HG02943 (cell line): ENCODE data around the gene RP9.

ENCODE experiments used
- ATAC-seq: cut with Tn5 transposase; IDR thresholded peaks from one replicate; pipeline ENCODE4 v1.9.1; 2021; ENCODE audit warnings: mild to moderate bottlenecking, low read depth, moderate library complexity; ENCODE audit not compliant: unreplicated experiment

Gene RP9

GRCh38 chr7:33109005-33109757 is at the start of gene RP9:
RP9 (minus strand) TSS chr7:33109404; CDS start chr7:33109372, 32 bp downstream.
- peak; percentile 81 for ATAC-seq

GRCh38 chr7:33157781-33158180 is 48.6 kb upstream of the RP9 start:
- no peak for ATAC-seq

DNA sequence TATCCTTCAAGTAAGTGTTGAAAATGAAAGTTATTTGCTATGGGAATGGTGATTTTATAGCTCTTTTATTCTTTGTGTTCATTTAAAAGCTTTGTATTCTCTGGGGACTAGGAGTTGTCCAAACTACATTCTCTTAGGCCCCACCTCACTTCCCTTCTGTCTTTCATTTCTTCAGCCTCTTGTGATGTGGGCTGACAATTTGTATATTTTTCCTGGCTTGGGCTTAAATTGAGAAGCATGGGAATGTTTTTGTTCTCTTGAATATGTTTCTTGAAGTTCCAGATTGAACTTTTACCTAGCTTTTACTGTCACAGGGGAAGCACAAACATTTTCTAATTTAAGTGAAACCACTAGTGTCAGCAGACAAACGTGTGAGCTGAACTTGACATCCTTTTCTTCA is 48.1 kb upstream of the RP9 start:
- no peak for ATAC-seq

GRCh38 chr7:33156441-33156840 is 47.2 kb upstream of the RP9 start:
- ATAC-seq, result no peak

GRCh38 chr7:33155811-33156210 is 46.6 kb upstream of the RP9 start:
- ATAC-seq, result no peak

DNA sequence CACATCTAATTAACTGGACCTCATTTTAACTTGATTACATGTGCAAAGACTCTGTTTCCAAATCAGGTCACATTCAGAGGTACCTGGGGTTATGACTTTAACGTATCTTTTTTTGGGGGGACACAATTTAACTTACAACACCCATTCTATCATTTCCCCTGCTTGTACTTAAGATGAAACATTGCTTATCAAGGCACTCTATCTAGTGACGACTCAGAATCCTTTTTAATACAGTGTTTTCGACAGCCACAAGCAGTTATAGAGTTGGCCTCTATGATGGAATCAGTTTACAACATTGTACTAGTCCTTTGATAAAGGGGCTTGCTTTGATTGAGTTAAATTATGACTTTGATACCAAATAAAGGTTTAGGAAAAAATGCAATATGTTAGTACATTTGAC is 42.9 kb upstream of the RP9 start:
- ATAC-seq, result no peak

DNA sequence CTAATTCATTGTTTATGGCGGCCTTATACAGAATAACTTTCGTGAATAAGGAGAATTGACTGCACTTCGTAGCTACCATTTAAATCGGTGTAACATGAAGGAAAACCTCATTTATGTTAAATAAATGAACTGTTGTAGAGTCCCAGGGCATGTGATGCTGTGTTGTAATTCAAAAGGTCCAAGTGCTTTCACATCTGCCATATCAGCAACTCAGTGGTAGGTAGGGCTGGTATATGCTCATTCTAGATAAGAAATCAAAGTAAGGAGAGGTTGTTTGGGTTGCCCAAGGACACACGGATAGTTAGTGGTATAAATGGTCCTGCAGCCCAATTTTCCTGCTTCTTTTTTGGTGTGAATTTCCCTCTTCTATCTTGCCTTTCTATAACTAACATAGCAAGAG is 36.0 kb upstream of the RP9 start:
- ATAC-seq, result no peak

DNA sequence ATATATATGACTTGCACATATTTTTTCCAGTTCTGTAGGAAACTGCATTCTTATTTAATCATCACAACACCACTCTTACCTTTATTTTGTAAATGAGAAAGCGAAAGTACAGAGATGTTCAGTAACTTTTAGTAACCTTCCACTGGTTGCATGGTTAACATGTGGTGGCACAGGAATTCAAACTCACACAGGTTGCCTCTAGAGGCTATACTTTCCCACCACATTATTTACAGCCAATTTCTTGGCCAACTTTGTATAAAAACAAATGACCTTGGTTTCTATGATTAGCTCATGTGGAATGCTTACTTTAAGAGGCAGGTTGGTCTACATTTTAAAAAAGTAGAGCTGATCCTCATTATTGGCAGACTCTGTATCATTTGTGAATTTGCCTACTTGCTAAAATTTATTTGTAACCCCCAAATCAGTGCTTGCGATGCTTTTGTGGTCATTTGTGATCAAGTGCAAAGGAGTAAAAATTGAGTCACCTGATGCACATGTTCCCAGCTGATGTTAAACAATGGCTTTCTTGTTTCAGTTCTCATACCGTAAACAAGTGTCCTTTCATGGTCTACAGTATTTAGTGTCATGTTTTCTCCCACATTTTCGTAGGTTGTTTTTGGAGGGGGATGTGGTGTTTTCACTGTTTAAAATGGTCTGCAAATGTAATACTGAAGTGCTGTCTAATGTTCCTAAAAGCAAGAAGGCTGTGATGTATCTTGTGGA is 35.0 kb upstream of the RP9 start:
- ATAC-seq, result no peak

DNA sequence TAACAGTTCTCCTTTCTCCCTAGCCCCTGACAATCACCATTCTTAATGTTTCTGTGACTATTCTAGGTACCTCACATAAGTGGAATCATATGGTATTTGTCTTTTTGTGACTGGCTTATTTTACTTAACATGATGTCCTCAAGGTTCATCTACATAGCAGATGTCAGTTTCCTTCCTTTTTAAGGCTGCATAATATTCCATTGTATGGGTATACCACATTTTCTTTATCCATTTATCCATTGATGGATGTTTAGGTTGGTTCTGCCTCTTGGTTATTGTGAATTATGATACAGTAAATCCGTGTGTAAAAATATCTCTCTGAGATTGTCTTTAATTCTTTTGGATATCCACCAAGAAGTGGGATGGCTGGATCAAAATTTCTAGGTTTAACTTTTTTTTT is 33.4 kb upstream of the RP9 start:
- ATAC-seq, result no peak

DNA sequence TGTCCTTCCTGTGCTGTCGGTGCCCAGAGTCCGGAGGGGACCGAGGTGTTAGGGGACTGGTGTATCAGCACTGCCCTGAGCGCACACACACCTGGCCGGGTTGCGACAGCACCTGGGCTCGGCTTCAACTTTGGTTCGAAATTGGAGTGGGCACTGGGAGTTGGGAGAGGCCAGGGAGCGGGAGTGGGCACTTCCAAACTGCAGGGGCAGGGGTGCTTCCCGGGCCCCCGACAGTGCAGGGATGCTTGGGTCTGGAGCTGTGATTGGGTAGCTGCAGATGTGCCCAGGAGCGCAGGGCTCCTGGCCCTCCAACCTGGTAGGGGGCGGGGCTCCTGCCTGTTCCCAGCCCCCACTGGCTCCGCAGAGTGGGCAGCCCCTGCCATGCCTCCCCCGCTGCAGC is 27.9 kb upstream of the RP9 start:
- no peak for ATAC-seq

DNA sequence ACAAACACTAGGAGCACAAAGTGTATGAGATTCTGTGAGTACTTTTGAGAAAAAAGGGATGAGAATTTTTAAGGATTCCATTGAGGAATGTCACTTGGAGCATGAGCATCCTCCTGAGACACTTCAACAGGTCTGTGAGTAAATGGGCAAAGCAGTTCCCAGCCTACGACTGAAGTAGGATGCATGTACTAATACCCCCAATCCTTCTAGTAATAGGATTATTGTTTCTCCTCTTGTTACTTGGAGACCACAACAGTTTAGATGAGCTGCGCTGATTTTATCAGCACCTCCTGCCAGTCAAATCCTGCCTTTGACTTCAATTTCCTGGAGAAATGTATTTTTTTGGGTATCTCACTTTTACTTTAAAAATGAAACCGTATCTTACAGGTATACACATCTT is 21.0 kb upstream of the RP9 start:
- ATAC-seq, result no peak

GRCh38 chr7:33129806-33130153 is 20.6 kb upstream of the RP9 start:
- no peak for ATAC-seq

GRCh38 chr7:33128990-33129805 is 20.0 kb upstream of the RP9 start, which contains the start of gene BBS9:
BBS9 (plus strand) TSS chr7:33129564; CDS start chr7:33146253, 16,689 bp downstream.
- ATAC-seq, result peak; percentile 100

DNA sequence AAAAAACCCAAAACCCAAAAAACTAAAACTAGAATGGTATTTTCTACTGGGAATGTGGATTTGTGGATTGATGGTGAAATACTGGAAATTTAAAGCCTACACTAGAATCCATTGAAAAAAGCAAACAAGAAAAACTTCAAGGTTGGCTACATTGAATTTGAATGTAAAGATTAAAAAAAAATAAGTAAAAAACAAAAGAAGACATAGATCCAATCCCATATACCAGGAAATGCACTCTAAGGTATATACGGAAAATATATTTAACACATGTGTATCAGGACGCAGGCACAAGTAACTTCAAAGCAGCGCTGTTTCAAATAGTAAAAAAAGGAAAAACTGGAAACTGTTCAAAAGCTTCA is 19.4 kb upstream of the RP9 start:
- no peak for ATAC-seq

GRCh38 chr7:33127085-33127484 is 17.9 kb upstream of the RP9 start:
- no peak for ATAC-seq

GRCh38 chr7:33118383-33118782 is 9.2 kb upstream of the RP9 start:
- ATAC-seq, result no peak

GRCh38 chr7:33114976-33115375 is 5.8 kb upstream of the RP9 start:
- no peak for ATAC-seq

- ATAC-seq, result no peak
Observed at GRCh38 chr7:33111614-33112013, 2.4 kb upstream of the RP9 start.

GRCh38 chr7:33109758-33110238 is 594 bp upstream of the RP9 start:
- ATAC-seq, result no peak

- ATAC-seq, result peak; percentile 8
Observed at GRCh38 chr7:33108554-33109004, 625 bp downstream of the RP9 start.
